Measurements from ENCODE around the gene GPSM3. TPM values are rescaled to one million over a fixed set of nuclear protein-coding genes. Genes with fewer than 3 reads are reported as not detected.
A peak's percentile ranks its signal among the peaks of the same experiment; 100 is the strongest.

GPSM3 gene
- total RNA-seq: 100 to 1,000 TPM; 274 to 282 TPM

- no peaks in the 10 kb centered on the region for H3K9me3 Mint-ChIP-seq
- peak within 1 kb of the TSS; percentile 97 for H3K27ac Mint-ChIP-seq
- peaks cover 38% of the 10 kb centered on the region for H3K36me3 Mint-ChIP-seq (ENCODE audit: low read depth)
- H3K4me3 Mint-ChIP-seq: peak within 1 kb of the TSS; percentile 100
- POLR2A ChIA-PET: interaction anchor here (1.0 kb wide), 1 partner anchor 64 kb away, joined by 3 read pairs; no protein-coding TSS in a partner anchor
- CTCF ChIA-PET: interaction anchor here (0.6 to 1.2 kb wide), 2 partner anchors 13 to 49 kb away, joined by 5 to 6 read pairs; no protein-coding TSS in a partner anchor
- DNase-seq: peak; percentile 73
- H3K4me1 Mint-ChIP-seq: peaks cover 48% of the 10 kb centered on the region
- no peaks in the 10 kb centered on the region for H3K27me3 Mint-ChIP-seq
These were observed at the start of gene GPSM3 for GRCh38 chr6:32192608-32193039. Gene GPSM3 (minus strand): TSS chr6:32192643. CDS start chr6:32192513, 130 bp downstream.

GRCh38 chr6:32240686-32241085 is 48.2 kb upstream of the GPSM3 start:
- Mint-ChIP-seq H3K27ac (no peak overlapping the region), H3K36me3 (ENCODE audit: low read depth) (no peaks in the 10 kb centered on the region), H3K4me1 (peaks cover 26% of the 10 kb centered on the region), H3K27me3 (peaks cover 2% of the 10 kb centered on the region), H3K4me3 (no peak overlapping the region), H3K9me3 (no peaks in the 10 kb centered on the region)
- ChIA-PET CTCF (no interaction called here), POLR2A (no interaction called here)
- DNase-seq: no peak

GRCh38 chr6:32239462-32239861 is 47.0 kb upstream of the GPSM3 start:
- POLR2A ChIA-PET: no interaction called here

GRCh38 chr6:32234934-32235333 is 42.5 kb upstream of the GPSM3 start:
- no peaks in the 10 kb centered on the region for H3K36me3 Mint-ChIP-seq (ENCODE audit: low read depth)
- H3K27ac Mint-ChIP-seq: no peak overlapping the region
- no peaks in the 10 kb centered on the region for H3K9me3 Mint-ChIP-seq
- no peak overlapping the region for H3K4me3 Mint-ChIP-seq
- ChIA-PET CTCF (interaction anchor here (0.6 kb wide), 1 partner anchor 552 kb away, joined by 3 read pairs; no protein-coding TSS in a partner anchor), POLR2A (no interaction called here)
- H3K27me3 Mint-ChIP-seq: no peaks in the 10 kb centered on the region
- no peak for DNase-seq
- peaks cover 2% of the 10 kb centered on the region for H3K4me1 Mint-ChIP-seq

More at GRCh38 chr6:32239462-32239861, 47.0 kb upstream of the GPSM3 start:
- H3K4me3 Mint-ChIP-seq: no peak overlapping the region
- no peaks in the 10 kb centered on the region for H3K36me3 Mint-ChIP-seq (ENCODE audit: low read depth)
- DNase-seq: no peak
- H3K4me1 Mint-ChIP-seq: peaks cover 19% of the 10 kb centered on the region
- H3K27me3 Mint-ChIP-seq: peaks cover 2% of the 10 kb centered on the region
- H3K27ac Mint-ChIP-seq: no peak overlapping the region
- CTCF ChIA-PET: no interaction called here
- H3K9me3 Mint-ChIP-seq: no peaks in the 10 kb centered on the region

- no peak overlapping the region for H3K27ac Mint-ChIP-seq
- H3K4me3 Mint-ChIP-seq: no peak overlapping the region
- POLR2A ChIA-PET: no interaction called here
- no peaks in the 10 kb centered on the region for H3K27me3 Mint-ChIP-seq
- no peak for DNase-seq
- no peaks in the 10 kb centered on the region for H3K36me3 Mint-ChIP-seq (ENCODE audit: low read depth)
- H3K4me1 Mint-ChIP-seq: peaks cover 9% of the 10 kb centered on the region
- no peaks in the 10 kb centered on the region for H3K9me3 Mint-ChIP-seq
- CTCF ChIA-PET: interaction anchor here (0.7 kb wide), 2 partner anchors 397 to 476 kb away, joined by 3 read pairs; no protein-coding TSS in a partner anchor
These were observed 34.0 kb upstream of the GPSM3 start for GRCh38 chr6:32226434-32226833.

GRCh38 chr6:32224696-32225095 is 32.3 kb upstream of the GPSM3 start:
- Mint-ChIP-seq H3K27me3 (no peaks in the 10 kb centered on the region), H3K4me1 (peaks cover 9% of the 10 kb centered on the region), H3K27ac (no peak overlapping the region), H3K36me3 (ENCODE audit: low read depth) (no peaks in the 10 kb centered on the region), H3K9me3 (no peaks in the 10 kb centered on the region), H3K4me3 (no peak overlapping the region)
- ChIA-PET CTCF (no interaction called here), POLR2A (no interaction called here)
- no peak for DNase-seq

GRCh38 chr6:32223258-32224235 is 31.1 kb upstream of the GPSM3 start, which contains the start of gene NOTCH4:
Gene NOTCH4 (minus strand): TSS chr6:32224067. CDS start chr6:32223928, 139 bp downstream.
- ChIA-PET POLR2A (no interaction called here), CTCF (interaction anchor here (0.6 kb wide), 1 partner anchor 1310 kb away, joined by 3 read pairs; no protein-coding TSS in a partner anchor)
- no peak within 1 kb of the TSS for H3K4me3 Mint-ChIP-seq
- DNase-seq: no peak
- H3K4me1 Mint-ChIP-seq: peaks cover 9% of the 10 kb centered on the region
- H3K36me3 Mint-ChIP-seq (ENCODE audit: low read depth): no peaks in the 10 kb centered on the region
- no peaks in the 10 kb centered on the region for H3K27me3 Mint-ChIP-seq
- H3K9me3 Mint-ChIP-seq: no peaks in the 10 kb centered on the region
- H3K27ac Mint-ChIP-seq: peak within 1 kb of the TSS; percentile 63

- H3K36me3 Mint-ChIP-seq (ENCODE audit: low read depth): no peaks in the 10 kb centered on the region
- ChIA-PET CTCF (interaction anchor here (0.9 kb wide), 1 partner anchor 480 kb away, joined by 3 read pairs; no protein-coding TSS in a partner anchor), POLR2A (no interaction called here)
- H3K4me3 Mint-ChIP-seq: no peak overlapping the region
- H3K9me3 Mint-ChIP-seq: no peaks in the 10 kb centered on the region
- no peak for DNase-seq
- H3K27ac Mint-ChIP-seq: peak overlapping the region; percentile 63
- H3K4me1 Mint-ChIP-seq: peaks cover 9% of the 10 kb centered on the region
- peaks cover under 1% of the 10 kb centered on the region for H3K27me3 Mint-ChIP-seq
These were observed 30.1 kb upstream of the GPSM3 start for GRCh38 chr6:32222333-32223230.

GRCh38 chr6:32220021-32220420 is 27.6 kb upstream of the GPSM3 start:
- no peak overlapping the region for H3K27ac Mint-ChIP-seq
- peaks cover 9% of the 10 kb centered on the region for H3K4me1 Mint-ChIP-seq
- peaks cover 2% of the 10 kb centered on the region for H3K27me3 Mint-ChIP-seq
- DNase-seq: no peak
- CTCF ChIA-PET: interaction anchor here (0.6 kb wide), 1 partner anchor 90 kb away, joined by 3 read pairs; the partner anchor contains the start of gene FKBPL
- POLR2A ChIA-PET: no interaction called here
- H3K36me3 Mint-ChIP-seq (ENCODE audit: low read depth): no peaks in the 10 kb centered on the region
- no peak overlapping the region for H3K4me3 Mint-ChIP-seq
- H3K9me3 Mint-ChIP-seq: no peaks in the 10 kb centered on the region

- no peaks in the 10 kb centered on the region for H3K9me3 Mint-ChIP-seq
- H3K27ac Mint-ChIP-seq: no peak overlapping the region
- CTCF ChIA-PET: no interaction called here
- POLR2A ChIA-PET: no interaction called here
- DNase-seq: no peak
- H3K4me3 Mint-ChIP-seq: no peak overlapping the region
- no peaks in the 10 kb centered on the region for H3K36me3 Mint-ChIP-seq (ENCODE audit: low read depth)
- H3K4me1 Mint-ChIP-seq: peaks cover 9% of the 10 kb centered on the region
- peaks cover 2% of the 10 kb centered on the region for H3K27me3 Mint-ChIP-seq
These were observed 25.7 kb upstream of the GPSM3 start for GRCh38 chr6:32218167-32218566.

- no peak overlapping the region for H3K27ac Mint-ChIP-seq
- no peak overlapping the region for H3K4me3 Mint-ChIP-seq
- no peaks in the 10 kb centered on the region for H3K4me1 Mint-ChIP-seq
- peaks cover 2% of the 10 kb centered on the region for H3K27me3 Mint-ChIP-seq
- no peaks in the 10 kb centered on the region for H3K9me3 Mint-ChIP-seq
- DNase-seq: no peak
- ChIA-PET CTCF (no interaction called here), POLR2A (no interaction called here)
- H3K36me3 Mint-ChIP-seq (ENCODE audit: low read depth): no peaks in the 10 kb centered on the region
These were observed 24.6 kb upstream of the GPSM3 start for GRCh38 chr6:32216998-32217397.

- Mint-ChIP-seq H3K4me1 (no peaks in the 10 kb centered on the region), H3K27me3 (peaks cover 2% of the 10 kb centered on the region), H3K4me3 (no peak overlapping the region), H3K9me3 (no peaks in the 10 kb centered on the region), H3K27ac (no peak overlapping the region), H3K36me3 (ENCODE audit: low read depth) (no peaks in the 10 kb centered on the region)
- ChIA-PET POLR2A (no interaction called here), CTCF (interaction anchor here (0.7 kb wide), 2 partner anchors 18 to 28 kb away, joined by 3 read pairs; no protein-coding TSS in a partner anchor)
- DNase-seq: no peak
These were observed 23.8 kb upstream of the GPSM3 start for GRCh38 chr6:32216285-32216684.

Measured in activated CD4-positive, alpha-beta T cell treated with anti-CD3 and anti-CD28 coated beads, Interleukin-2, amount 10 ng/mL, durations not matched to agents 7 days and 5 days (primary cell).